ENCODE data around the gene CAPNS1.
"Not testable (repeated sequence)": the region's sequence is repeated elsewhere in the genome, so short reads cannot be mapped to it uniquely, and the experiment has no call there.

Gene CAPNS1

GRCh38 chr19:36114721-36115452 lies 25.0 kb upstream of the CAPNS1 start, which contains the start of gene POLR2I:
TSS of gene POLR2I (minus strand) at chr19:36114875. CDS start at chr19:36114856, 19 bp downstream.
- peak; percentile 96 to 98 (median 97) for DNase-seq (ENCODE audit: low read depth in 3 of 3)

DNA sequence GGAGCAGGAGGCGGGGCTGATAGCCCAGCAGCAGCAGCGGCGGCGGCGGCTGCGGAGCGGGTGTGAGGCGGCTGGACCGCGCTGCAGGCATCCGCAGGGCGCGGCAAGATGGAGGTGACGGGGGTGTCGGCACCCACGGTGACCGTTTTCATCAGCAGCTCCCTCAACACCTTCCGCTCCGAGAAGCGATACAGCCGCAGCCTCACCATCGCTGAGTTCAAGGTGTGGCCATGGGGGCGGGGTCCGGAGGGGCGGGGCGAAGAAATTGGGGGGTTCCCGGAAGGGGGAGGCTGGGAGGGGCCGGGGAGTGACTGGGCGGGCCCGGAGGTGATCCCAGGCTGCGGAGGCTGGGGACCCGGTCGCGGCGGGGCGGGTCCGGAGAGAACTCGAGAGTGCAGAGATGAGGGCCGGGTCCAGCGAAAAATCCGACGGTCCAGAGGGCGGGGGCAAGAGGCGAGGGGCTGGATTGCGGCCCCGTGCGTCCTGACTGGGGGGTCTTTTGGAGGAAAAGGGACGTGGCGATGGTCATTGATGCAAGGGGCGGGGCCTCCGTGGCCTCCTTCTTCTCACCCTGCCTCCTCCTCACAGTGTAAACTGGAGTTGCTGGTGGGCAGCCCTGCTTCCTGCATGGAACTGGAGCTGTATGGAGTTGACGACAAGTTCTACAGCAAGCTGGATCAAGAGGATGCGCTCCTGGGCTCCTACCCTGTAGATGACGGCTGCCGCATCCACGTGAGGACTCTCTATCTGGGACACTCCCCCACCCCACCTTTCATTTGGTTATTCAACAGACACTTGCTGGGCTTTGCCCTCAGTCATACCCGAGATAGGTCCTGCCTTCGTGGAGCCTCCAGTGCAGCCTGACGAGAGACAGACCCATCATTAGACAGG lies 24.2 kb upstream of the CAPNS1 start, which contains the start of gene TBCB:
TBCB (plus strand) TSS at position 16 of the 891 bp plus-strand sequence; CDS start at position 109, 93 bp downstream.
- DNase-seq (ENCODE audit: low read depth in 3 of 3), result peak; percentile 83 to 92 (median 85)

DNA sequence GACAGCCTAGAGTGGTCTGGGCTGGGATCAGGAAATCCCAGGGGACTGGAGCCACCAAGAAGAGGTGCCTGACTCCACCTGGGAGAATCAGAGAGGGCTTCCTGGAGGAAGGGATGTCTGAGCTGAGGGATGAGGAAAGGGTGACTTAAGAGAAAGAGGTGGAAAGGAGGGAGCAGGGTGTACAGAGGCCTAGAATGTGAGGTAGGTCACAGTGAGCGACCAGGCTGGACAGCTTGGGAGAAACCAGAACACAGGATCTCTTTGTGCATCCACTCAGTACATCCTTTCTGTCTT lies 23.6 kb upstream of the CAPNS1 start:
- no peak for DNase-seq (ENCODE audit: low read depth in 3 of 3)

GRCh38 chr19:36120092-36120983 lies 19.5 kb upstream of the CAPNS1 start:
- no peak for DNase-seq (ENCODE audit: low read depth in 3 of 3)

DNA sequence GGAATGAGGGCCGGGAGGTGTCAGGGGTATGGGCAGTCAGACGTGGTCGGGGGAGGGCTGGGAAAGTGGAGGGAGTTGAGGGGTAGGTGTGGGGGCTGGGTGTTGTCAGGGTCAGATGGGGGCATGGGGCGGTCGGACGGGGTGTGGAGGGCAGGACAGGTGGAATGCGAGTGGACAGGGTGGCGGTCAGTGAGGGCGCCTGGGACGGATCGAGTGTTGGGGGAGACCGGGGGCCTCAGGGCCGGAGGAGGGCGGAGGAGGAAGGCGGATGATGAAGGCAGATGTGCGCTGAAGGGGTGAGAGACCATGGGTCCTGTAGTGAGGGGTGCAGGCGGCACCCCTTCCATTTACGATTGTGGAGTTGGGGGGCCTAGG lies 18.9 kb upstream of the CAPNS1 start:
- no peak for DNase-seq (ENCODE audit: low read depth in 3 of 3)

- no peak for DNase-seq (ENCODE audit: low read depth in 3 of 3)
These were observed 18.3 kb upstream of the CAPNS1 start for GRCh38 chr19:36121486-36122124.

- DNase-seq (ENCODE audit: low read depth in 3 of 3), result no peak
These were observed 14.3 kb upstream of the CAPNS1 start for GRCh38 chr19:36125557-36125956.

DNA sequence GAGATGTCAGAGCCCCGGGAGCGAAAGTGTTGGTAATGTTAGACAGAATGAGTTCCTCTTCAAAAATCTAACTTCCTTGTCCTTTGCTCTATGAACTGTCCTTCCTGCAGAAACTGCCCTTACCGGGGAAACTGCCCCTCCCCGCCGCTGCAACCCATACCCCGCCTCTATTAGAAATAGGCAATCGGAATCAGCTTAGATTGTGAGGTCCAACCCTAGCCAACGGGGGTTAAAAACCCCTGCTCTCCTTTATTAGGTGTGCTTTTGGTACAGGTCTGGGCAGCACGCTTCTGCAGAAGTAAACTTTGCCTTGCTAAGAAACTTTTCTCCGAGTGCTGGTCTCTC lies 11.5 kb upstream of the CAPNS1 start:
- no peak for DNase-seq (ENCODE audit: low read depth in 3 of 3)

GRCh38 chr19:36131221-36131620 lies 8.6 kb upstream of the CAPNS1 start:
- not testable (repeated sequence) for DNase-seq (ENCODE audit: low read depth in 3 of 3)

DNA sequence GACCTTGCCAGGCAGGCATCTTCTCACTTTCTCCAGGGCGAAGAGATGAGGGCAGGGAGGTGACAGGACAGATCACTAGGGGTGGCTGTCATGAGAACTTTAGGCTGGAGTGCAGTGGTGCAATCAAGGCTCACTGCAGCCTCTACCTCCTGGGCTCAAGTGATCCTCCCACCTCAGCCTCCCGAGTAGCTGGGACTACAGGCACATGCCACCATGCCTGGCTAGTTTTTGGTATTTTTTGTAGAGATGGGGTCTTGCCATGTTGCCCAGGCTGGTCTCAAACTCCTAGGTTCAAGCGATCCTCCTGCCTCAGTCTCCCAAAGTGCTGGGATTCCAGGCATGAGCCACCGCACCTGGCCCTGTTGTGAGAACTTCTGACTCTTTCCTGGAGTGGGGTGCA lies 5.0 kb upstream of the CAPNS1 start:
- not testable (repeated sequence) for DNase-seq (ENCODE audit: low read depth in 3 of 3)

- DNase-seq (ENCODE audit: low read depth in 3 of 3), result no peak
These were observed 2.7 kb upstream of the CAPNS1 start for GRCh38 chr19:36136964-36137686.

GRCh38 chr19:36139120-36139472 lies 770 bp upstream of the CAPNS1 start:
- DNase-seq (ENCODE audit: low read depth in 3 of 3), result no peak

DNA sequence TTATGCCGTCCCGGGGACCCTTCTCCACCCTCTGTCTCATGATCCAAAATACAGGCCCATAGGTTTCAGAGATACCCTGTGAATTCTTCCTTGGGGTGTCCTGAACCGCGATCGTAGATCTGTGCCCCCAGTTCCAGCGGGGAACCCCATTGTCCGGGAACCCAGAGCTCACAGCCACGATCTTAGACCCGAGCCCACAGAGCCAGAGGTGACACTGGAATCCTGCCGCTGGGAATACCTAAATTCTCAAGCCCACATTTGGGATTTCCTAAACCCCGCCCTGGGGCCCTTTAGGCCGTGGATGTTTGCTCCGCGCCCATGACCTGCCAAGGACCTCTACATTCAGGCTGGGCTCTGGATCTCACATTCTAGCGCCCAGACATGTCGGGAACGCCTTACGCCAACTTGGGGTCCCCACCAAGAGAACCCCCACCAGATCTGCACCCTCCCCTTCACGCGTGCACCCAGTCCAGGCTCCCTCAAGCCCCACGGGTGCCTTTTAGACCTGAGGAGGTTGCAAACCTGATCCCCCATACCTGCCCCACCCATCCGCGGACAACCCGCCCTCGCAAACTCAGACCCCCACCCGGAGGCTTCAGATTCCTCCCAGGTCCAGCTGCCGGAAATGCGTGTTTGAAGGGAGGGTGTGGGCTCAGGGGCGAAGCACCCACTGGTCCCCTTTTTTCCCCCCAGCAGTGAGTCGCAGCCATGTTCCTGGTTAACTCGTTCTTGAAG lies 605 bp downstream of the CAPNS1 start:
- DNase-seq (ENCODE audit: low read depth in 3 of 3), result peak in 2 of 3 experiments; percentile 27 to 38

- peak; percentile 81 to 90 (median 87) for DNase-seq (ENCODE audit: low read depth in 3 of 3)
These were observed 1.4 kb downstream of the CAPNS1 start for GRCh38 chr19:36141039-36141927.

DNA sequence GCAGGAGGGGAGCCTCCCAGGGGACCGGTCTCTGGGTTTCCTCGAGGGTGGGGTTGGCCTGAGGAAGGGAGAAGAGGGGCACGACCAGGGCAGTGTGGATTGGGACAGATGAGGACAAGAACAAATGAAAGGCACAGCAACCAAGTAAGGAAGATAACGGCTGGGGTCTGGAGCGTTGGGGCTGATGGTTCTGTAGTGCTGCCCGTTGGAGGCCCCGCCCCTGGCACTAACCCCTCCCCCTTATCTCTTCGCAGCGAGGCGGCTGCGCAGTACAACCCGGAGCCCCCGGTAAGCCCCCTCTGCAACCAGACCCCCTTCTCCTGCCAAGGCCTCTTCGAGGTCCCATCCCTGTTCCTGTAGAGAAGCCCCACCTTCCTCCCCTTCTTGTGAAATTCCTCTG lies 2.2 kb downstream of the CAPNS1 start:
- DNase-seq (ENCODE audit: low read depth in 3 of 3), result no peak

DNA sequence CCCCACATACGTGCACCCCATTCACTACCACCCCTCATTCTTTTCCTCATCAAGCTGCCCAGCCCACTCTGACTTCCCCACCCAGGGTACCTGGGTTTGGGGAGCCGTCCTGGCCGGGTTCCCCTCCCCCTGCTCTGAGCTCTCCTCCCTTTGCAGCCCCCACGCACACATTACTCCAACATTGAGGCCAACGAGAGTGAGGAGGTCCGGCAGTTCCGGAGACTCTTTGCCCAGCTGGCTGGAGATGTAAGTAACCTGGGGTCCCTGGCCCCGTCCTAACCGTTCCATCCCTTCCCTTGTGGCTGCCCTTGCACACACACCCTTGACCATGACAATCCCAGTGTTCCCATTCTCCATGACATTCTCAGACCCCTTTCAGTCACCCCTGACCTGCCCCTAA lies 2.6 kb downstream of the CAPNS1 start:
- DNase-seq (ENCODE audit: low read depth in 3 of 3), result no peak

- no peak for DNase-seq (ENCODE audit: low read depth in 3 of 3)
These were observed 4.8 kb downstream of the CAPNS1 start for GRCh38 chr19:36144624-36145023.

DNA sequence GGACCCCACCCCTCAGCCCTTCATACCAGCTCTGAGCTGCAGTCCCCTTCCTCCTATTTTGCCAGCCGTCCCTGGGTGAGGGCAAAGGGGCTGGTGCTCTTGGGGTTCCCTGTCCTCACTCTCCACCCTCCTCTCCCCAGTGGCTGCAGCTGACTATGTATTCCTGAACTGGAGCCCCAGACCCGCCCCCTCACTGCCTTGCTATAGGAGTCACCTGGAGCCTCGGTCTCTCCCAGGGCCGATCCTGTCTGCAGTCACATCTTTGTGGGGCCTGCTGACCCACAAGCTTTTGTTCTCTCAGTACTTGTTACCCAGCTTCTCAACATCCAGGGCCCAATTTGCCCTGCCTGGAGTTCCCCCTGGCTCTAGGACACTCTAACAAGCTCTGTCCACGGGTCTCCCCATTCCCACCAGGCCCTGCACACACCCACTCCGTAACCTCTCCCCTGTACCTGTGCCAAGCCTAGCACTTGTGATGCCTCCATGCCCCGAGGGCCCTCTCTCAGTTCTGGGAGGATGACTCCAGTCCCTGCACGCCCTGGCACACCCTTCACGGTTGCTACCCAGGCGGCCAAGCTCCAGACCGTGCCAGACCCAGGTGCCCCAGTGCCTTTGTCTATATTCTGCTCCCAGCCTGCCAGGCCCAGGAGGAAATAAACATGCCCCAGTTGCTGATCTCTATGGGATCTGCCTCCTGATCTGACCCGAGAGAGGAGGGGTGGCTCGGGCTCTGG lies 10.0 kb downstream of the CAPNS1 start:
- DNase-seq (ENCODE audit: low read depth in 3 of 3), result no peak

DNA sequence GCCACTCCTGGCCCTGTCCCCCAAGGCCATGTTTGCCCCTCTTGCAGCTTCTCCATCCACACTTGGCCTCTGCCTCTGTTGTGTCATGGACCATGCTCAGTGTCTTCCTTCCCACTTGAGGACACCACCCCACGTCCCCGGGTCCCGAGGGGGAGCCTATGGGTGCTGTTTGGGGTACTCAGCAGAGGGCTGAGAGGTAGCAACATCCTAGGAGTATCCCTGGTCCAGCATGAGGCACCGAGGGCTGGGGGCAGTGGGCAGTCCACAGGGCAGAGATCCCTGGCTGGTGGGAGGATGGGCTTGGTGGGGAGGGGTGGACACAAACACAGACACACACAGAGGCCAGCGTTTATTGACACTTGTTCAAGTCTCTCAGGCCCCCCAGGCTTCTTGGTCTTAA lies 10.7 kb downstream of the CAPNS1 start:
- DNase-seq (ENCODE audit: low read depth in 3 of 3), result no peak
